ENCODE measurements around the gene ZNF705A.
"Not testable (repeated sequence)": the region's sequence is repeated elsewhere in the genome, so short reads cannot be mapped to it uniquely, and the experiment has no call there.

Gene ZNF705A

DNA sequence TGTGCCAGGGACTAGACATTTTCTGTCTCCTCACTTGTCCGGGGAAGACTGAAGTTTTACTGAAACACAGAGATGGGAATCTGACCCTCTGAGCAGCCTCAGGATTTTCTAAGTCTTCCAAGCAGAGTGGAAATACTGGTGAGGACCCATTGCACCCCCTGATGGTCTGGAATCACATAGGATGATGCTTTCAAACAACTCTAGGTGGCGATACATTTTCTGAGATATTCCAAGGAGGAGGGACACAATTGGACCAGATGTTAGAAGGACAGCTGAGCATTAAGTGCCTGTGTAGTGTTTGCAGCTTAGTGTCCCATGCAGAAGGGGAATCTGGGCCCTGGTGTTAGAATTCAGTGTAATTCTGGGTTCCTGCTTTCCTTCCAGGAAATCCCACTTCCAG is 31.3 kb downstream of the ZNF705A start:
- not testable (repeated sequence) for DNase-seq

DNA sequence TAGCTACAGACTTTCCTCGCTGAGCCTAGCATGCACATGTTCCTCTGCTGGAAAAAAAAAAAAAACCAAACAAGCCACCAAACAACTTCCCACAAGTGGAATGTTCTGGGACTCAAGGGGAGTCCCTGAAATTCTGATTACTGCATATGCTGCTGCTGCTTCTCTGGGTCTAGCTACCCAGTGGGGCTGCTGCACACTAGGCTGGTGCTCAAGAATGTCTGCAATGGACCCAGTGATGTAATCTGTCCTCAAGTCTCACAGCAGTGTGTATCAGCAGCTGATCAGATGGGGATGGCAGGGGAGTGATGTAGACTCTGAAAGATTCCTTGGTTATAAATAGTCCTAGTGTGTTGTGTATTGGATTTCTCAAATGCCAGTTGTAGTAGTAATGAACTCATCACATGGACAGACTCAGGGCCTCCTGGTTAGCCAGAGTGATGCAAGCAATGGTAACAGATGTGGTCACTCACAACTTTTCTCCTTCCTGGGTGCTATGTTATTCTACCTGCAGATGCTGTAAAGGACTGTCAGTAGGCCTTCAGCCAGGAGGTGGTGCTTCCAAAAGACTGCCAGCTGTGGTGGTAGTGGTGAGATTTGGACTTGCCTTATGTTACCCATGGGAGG is 41.0 kb downstream of the ZNF705A start:
- DNase-seq = not testable (repeated sequence)

DNA sequence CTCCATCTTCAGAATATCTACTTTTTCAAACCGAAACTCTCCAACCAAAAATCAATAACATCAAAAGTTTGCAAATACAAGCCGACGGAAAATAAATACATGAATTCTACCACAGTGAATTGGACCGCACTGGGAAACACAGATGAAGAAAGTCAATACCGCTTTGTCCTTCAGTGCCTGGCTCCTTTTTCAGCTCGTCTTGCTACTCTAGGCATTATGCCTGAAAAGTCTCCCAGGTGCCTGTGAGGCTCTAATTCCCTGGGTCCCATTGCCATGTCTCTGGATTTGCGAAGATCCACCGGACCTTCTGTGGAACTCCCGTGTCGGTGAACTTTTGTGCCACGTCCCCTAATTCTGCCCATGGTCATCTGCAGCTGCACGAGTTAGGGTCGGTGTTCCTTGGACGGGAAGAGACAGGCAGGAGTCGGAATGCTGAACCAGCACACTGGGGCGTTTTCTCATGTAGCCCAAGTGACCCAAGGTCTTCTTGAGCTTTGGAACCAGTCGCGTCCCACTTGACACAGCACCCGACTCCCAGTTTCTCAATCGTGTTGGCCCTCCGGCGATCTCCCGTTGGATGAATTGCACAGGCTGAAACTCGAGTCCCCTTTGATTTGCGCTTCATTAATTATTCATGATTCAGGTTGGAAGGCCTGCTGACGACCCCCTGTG is 62.0 kb downstream of the ZNF705A start:
- DNase-seq = not testable (repeated sequence)

DNA sequence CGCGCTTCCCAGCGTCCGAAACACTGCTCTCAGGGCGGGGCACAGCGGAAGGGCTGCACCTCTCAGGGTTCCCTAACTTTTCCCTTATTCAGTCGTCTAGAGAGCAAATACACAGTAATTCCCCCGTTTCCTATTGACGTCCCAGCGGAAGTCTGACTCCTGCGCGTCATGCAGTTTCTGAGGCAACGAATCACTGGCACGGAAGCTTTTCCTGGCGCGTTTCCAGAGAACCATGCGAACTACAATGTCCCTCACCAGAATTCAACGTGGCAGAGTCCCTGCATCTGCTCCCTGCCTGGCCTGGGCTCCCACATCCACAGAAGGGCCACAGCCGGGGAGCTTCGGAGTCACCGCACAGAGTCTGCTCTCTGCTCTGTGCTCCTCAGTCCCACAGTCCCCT is 64.6 kb downstream of the ZNF705A start:
- peak; percentile 27 for DNase-seq

DNA sequence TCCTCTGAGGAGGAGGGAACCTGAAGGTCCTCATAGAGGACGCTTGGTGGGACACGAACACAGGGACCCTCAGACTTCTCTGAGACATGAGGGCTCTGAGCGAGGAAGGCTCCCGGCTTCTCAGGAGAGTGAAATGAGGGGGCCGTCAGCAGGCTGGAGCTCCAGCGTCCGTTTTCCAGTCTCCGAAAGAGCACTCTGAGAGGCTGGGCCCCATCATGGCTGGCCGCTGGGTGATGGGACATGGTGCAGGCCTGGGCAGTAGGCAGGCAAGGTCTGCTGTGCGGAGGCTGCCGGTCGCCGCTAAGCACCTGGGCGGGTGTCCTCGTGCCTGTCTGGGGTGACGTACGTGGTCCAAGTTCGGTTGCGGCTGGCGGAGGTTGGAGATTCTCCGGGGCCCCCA is 65.0 kb downstream of the ZNF705A start:
- DNase-seq = not testable (repeated sequence)

DNA sequence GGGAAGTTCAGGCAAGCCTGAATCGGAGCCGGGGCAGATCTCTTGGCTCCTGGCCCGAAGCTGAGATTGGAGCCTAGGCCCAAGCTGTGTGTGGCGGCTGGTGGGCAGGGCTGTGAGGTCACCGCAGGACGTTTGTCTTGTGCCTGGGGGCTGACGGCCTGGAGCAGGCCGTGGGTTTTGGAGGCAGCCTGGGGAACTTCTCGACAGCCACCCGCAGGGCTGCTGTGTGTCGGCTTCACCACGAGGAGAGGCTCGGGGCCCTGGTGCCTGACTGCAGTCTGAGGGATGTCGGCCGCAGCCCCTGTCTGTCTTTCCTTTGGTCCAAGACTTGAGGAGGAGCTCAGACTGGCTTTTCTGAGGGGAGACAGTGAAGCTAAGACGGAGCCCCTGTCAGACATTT is 65.5 kb downstream of the ZNF705A start:
- DNase-seq = not testable (repeated sequence)

DNA sequence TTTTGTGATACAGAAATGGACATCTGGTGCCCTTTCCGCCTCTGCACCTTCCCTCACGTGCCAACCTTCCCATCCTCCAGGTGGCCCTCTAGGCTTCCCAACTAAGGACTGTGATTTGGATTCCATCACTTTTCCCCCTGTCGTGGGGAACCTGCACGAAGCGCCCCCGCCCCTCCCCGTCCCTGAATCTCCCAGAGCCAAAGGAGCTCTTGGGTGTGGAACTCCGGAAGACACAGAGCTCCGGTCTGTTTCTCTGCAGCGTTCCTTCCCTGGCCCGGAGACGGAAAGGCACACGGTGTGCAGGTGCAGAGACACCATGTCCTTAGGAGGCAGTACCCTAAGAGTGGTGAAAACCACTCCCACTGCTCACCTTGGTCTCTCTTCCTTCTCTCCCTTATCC is 66.8 kb downstream of the ZNF705A start:
- not testable (repeated sequence) for DNase-seq

DNA sequence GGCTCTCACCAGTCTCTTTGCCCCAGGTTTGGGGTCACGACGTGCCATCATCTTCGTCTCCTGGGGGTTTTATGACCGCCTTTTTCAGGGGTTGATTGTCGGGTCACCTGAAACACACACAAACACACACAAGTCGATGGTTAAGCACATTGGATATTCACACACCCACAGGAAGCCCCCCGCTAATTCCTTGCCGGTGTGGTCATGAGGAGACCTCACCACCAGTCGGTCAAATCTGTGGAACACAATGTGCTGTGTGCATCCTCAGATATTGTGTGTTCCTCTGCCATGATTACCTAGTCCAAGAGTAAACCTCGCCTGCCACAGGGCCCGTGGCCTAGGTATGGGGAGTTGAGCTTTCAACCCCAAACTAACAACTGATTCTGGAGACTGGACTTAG is 68.0 kb downstream of the ZNF705A start:
- not testable (repeated sequence) for DNase-seq

DNA sequence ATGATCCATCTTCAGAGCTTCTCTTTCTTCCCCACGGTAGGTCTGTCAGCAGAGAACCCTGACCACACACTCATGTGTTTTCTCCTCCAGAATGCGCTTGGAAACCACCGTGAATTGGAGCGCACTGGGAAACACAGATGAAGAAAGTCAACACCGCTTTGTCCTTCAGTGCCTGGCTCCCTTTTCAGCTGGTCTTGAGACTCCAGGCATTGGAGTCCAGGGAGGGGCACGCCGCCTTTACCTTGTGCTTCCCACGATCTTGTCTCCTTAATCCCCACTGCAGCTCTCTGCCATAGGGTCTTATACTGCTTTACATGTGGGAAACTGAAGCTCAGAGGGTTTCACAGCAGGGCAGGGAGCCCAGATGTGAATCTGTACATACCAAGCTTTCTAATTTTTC is 69.5 kb downstream of the ZNF705A start:
- no peak for DNase-seq

DNA sequence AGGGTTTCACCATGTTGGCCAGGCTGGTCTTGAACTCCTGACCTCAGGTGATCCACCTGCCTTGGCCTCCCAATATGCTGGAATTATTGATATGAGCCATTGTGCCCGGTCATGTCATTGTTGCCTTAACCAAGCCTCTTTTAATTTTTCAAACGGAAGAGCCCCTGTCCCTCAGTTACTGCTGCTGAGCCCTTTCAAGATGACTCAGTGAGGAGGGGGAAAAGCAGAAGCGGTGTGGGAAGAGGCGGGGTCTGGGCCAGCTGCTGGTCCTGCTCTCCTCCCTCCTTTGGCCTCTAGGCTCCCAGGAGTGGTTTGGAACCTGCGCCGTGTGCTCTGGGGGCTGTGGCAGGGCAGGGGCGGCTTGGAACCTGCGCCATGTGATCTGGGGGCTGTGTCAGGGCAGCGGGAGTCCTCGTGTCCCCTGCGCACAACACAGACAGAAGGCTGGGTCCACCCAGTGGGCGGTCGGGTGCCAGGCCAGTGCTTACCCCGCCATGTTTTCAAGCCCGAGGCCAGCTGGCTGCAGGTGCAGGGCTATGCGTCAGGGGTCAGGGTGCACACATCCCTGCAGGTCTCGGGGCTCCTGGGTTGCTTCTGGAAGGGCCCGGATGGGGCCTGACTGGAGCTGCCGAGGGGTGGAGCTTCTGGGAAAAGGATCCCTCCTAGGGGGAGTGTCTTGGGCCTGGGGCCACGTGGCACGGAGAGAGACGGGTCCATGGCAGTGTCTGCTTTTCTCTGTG is 70.3 kb downstream of the ZNF705A start, which contains the start of gene FAM90A1:
Gene FAM90A1, minus strand, starts transcription at position 627 of the 740 bp plus-strand sequence. CDS start 2,786 bp downstream, outside the sequence.
- DNase-seq = not testable (repeated sequence)

DNA sequence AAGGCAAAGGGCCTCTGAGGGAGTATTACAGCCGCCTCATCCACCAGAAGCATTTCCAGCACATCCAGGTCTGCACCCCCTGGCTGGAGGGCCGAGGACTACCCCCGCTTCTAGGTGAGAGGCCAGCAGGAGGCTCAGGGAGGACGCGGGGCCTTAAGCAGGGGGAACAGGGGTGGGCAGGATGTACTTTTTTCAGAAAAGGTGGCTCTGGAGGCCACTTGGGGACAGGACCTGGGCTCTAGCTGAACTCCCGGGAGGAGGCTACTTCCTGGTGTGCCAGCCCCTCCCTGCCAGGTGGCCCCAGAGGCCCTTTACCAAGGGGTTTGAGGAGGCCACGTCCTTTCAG is 70.9 kb downstream of the ZNF705A start:
- DNase-seq = not testable (repeated sequence)

DNA sequence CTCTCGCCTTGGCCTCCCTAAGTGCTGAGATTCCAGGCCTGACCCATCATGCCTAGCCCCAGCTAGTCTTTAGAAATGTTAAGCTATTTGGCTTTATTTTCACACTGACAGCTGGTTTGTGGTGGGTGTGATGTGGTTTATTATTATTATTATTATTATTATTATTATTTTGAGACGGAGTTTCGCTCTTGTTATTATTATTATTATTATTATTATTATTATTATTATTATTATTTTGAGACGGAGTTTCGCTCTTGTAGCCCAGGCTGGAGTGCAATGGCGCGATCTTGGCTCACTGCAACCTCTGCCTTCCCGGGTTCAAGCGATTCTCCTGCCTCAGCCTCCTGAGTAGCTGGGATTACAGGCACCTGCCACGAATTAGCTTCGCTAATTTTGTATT is 71.8 kb downstream of the ZNF705A start:
- not testable (repeated sequence) for DNase-seq

DNA sequence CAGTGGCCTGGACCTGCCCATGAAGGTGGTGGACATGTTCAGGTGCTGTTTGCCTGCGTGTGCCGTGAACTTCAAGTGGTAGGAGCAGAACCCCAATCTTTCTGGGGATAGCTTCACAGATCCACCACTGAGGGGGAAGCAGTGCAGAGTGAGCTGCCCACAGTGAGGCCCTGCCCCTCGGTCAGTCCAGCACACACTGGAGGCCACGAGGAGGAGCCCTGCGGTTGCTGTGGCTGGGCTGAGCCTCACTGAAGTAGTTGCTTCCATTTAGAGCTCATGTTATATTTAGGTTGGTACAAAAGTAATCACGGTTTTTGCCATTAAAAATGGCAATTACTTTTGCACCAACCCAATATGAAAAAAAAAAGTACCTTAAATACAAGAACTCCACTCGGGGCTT is 72.7 kb downstream of the ZNF705A start:
- peak; percentile 46 for DNase-seq

All from femur (tissue), 1 donor.